K562 (cell line): ENCODE measurements around the gene ACTR8. TPM values are rescaled to one million over a fixed set of nuclear protein-coding genes. Genes with fewer than 3 reads are reported as not detected.

Experiments used
- CBX2 ChIP-seq: fragments of 200-600 bp; sonication (generic); IDR thresholded peaks from one replicate; pipeline ENCODE4 v1.6.1; 2012; ENCODE audit warnings: mild to moderate bottlenecking, low read length, inconsistent platforms; ENCODE audit not compliant: insufficient read depth, poor library complexity, severe bottlenecking
- CEBPZ ChIP-seq: fragments of 150-350 bp; IDR thresholded peaks from 2 replicates; pipeline ENCODE4 v1.6.1; 2014; ENCODE audit warnings: low read depth, mild to moderate bottlenecking, low read length, borderline replicate concordance
- CREBBP ChIP-seq: IDR thresholded peaks from one replicate; pipeline ENCODE4 v1.6.1; 2012; ENCODE audit warnings: low read depth, mild to moderate bottlenecking, control low read depth, inconsistent platforms, low read length
- E2F5 ChIP-seq: sonication (generic); formaldehyde crosslinking; IDR thresholded peaks from 2 replicates; pipeline ENCODE4 v1.8.0; 2022; ENCODE audit warnings: mild to moderate bottlenecking, missing genetic modification reagents
- HMGN3 ChIP-seq: IDR thresholded peaks from 2 replicates; pipeline ENCODE4 v1.6.1; 2011; ENCODE audit warnings: borderline replicate concordance, low read depth, mild to moderate bottlenecking, mixed read lengths, low read length; ENCODE audit not compliant: insufficient read length; ENCODE audit errors: extremely low read depth
- IRF2 ChIP-seq: sonication (generic); formaldehyde crosslinking; IDR thresholded peaks from 2 replicates; pipeline ENCODE4 v1.8.1; 2022; ENCODE audit warnings: mild to moderate bottlenecking, missing genetic modification reagents
- MYC ChIP-seq, 2 experiments: fragments of 250-450 bp in 1 of 2; sonication (Bioruptor Pico) in 1 of 2; IDR thresholded peaks; 2 replicates each; pipeline versions ENCODE4 v1.5.1 to v1.6.1; 2012 to 2021; ENCODE audit warnings: low read depth in 2 of 2, borderline replicate concordance in 1 of 2, improper control_type of control experiment in 1 of 2, low read length in 1 of 2, mild to moderate bottlenecking in 1 of 2, moderate library complexity in 1 of 2
- ZBED1 ChIP-seq: IDR thresholded peaks from 2 replicates; pipeline ENCODE4 v1.6.1; 2014
- ZNF668 ChIP-seq: fragments of 250-450 bp; sonication (Bioruptor Pico); IDR thresholded peaks from 2 replicates; pipeline ENCODE4 v1.8.0; 2022; ENCODE audit warnings: mild to moderate bottlenecking, inconsistent platforms
- polyA plus RNA-seq, 8 experiments: library from polyadenylated mRNA; depleted of rRNA in 4 of 8; stranded (reverse) in 5 of 8; unstranded in 3 of 8; fragments of >200 nt; fragmentation: Nextera tagmentation in 2 of 8; fragmentation: Illumina TruSeq in 1 of 8; extraction: Ambion mirVana in 2 of 8; extraction: Trizol in 1 of 8; gene quantifications; 2 replicates each; pipeline versions ENCODE4 v1.2.1 to v1.2.3, GENCODE V29; 2011 to 2014; ENCODE audit warnings: inconsistent platforms in 1 of 8, missing spikeins in 1 of 8
- total RNA-seq, 7 experiments: library from RNA; depleted of rRNA in 6 of 7; stranded (reverse); fragments of >200 nt in 6 of 7; fragmentation: Illumina TruSeq in 2 of 7; extraction: Trizol in 2 of 7; gene quantifications; 2 replicates each; pipeline versions ENCODE4 v1.2.1 to v1.2.3, GENCODE V29; 2011 to 2021; ENCODE audit warnings: low replicate concordance in 1 of 7
- TF ChIP-seq, protein P1 (sequence below): IDR thresholded peaks from 2 replicates; pipeline ENCODE4 v1.6.1; 2011; ENCODE audit warnings: borderline replicate concordance, low read depth, mild to moderate bottlenecking, moderate library complexity, low read length; ENCODE audit not compliant: insufficient read depth, poor library complexity, severe bottlenecking

The ACTR8 gene
- total and polyA plus RNA-seq, 9 of the 15 experiments (the other 6 are each of a cell fraction or from before 2014, with no cell fraction given): 4.8 to 24.2 (median 17.5) TPM

GRCh38 chr3:53834429-53835095 lies 47.4 kb downstream of the ACTR8 start (continued):
- TF ChIP-seq CEBPZ: no peak
- TF ChIP-seq CBX2: no peak
- no peak for TF ChIP-seq ZNF668
- no peak for TF ChIP-seq E2F5 (CRISPR knock-in tag)
- TF ChIP-seq MYC (IDR thresholded peaks at IDR 0.05; ENCODE audit: low read depth, low read length): no peak
- TF ChIP-seq MYC (CRISPR knock-in tag; IDR thresholded peaks at IDR 0.05; ENCODE audit: borderline replicate concordance, low read depth): no peak
- TF ChIP-seq, protein P1, sequence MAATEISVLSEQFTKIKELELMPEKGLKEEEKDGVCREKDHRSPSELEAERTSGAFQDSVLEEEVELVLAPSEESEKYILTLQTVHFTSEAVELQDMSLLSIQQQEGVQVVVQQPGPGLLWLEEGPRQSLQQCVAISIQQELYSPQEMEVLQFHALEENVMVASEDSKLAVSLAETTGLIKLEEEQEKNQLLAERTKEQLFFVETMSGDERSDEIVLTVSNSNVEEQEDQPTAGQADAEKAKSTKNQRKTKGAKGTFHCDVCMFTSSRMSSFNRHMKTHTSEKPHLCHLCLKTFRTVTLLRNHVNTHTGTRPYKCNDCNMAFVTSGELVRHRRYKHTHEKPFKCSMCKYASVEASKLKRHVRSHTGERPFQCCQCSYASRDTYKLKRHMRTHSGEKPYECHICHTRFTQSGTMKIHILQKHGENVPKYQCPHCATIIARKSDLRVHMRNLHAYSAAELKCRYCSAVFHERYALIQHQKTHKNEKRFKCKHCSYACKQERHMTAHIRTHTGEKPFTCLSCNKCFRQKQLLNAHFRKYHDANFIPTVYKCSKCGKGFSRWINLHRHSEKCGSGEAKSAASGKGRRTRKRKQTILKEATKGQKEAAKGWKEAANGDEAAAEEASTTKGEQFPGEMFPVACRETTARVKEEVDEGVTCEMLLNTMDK: no peak
- no peak for TF ChIP-seq HMGN3
- no peak for TF ChIP-seq IRF2 (CRISPR knock-in tag)
- no peak for TF ChIP-seq ZBED1
- no peak for TF ChIP-seq CREBBP
